Colonic mucosa (tissue), 4 donors: ENCODE results near the gene SPOPL. TPM values are rescaled to one million over a fixed set of nuclear protein-coding genes. Genes with fewer than 3 reads are reported as not detected.

ENCODE experiments used
- DNase-seq: peaks from one replicate; pipeline ENCODE4 v3.0.0-alpha.2; 2020
- H3K27ac ChIP-seq: fragments of 200-600 bp; one replicate; pipeline ENCODE4 v1.8.0; 2021
- H3K27me3 ChIP-seq: fragments of 200-600 bp; one replicate; pipeline ENCODE4 v1.8.0; 2021
- H3K36me3 ChIP-seq: fragments of 200-600 bp; one replicate; pipeline ENCODE4 v1.8.0; 2021
- H3K4me1 ChIP-seq: fragments of 200-600 bp; one replicate; pipeline ENCODE4 v1.8.0; 2021; ENCODE audit warnings: mild to moderate bottlenecking
- H3K4me3 ChIP-seq: fragments of 200-600 bp; one replicate; pipeline ENCODE4 v1.8.0; 2021
- H3K9ac ChIP-seq, 2 donors: one replicate each; pipeline ENCODE4 v1.7.0; 2013; ENCODE audit warnings: control low read depth in 2 of 2, low read depth in 2 of 2, low read length in 2 of 2
- H3K9me3 ChIP-seq: fragments of 200-600 bp; one replicate; pipeline ENCODE4 v1.8.0; 2021
- intact Hi-C: fragments of 100-400 bp; cut with DNase I; formaldehyde crosslinking; loops from one replicate; pipeline ENCODE4 v1.14.1; 2022
- total RNA-seq, 2 donors: library from RNA; stranded (reverse); fragmentation: NEBNext Ultra II Directional in 1 of 2; extraction: Animal tissue kit (Norgen Biotek cat#: 25700) in 1 of 2; gene quantifications; one replicate each; pipeline ENCODE4 v1.2.1, GENCODE V29; 2021
- TF ChIP-seq, protein P1 (sequence below): fragments of 200-600 bp; IDR thresholded peaks from one replicate; pipeline ENCODE4 v1.8.0; 2022; ENCODE audit warnings: antibody characterized with exemption, mild to moderate bottlenecking
- donor health status: healthy.
- donor health status: DM: no; HTN: no; CAD: no.
- donor health status: DM: no; HTN: no; CAD: no.

The SPOPL gene
- total RNA-seq, 2 donors from 2014 or later: 23.5 to 38.0 TPM

DNA sequence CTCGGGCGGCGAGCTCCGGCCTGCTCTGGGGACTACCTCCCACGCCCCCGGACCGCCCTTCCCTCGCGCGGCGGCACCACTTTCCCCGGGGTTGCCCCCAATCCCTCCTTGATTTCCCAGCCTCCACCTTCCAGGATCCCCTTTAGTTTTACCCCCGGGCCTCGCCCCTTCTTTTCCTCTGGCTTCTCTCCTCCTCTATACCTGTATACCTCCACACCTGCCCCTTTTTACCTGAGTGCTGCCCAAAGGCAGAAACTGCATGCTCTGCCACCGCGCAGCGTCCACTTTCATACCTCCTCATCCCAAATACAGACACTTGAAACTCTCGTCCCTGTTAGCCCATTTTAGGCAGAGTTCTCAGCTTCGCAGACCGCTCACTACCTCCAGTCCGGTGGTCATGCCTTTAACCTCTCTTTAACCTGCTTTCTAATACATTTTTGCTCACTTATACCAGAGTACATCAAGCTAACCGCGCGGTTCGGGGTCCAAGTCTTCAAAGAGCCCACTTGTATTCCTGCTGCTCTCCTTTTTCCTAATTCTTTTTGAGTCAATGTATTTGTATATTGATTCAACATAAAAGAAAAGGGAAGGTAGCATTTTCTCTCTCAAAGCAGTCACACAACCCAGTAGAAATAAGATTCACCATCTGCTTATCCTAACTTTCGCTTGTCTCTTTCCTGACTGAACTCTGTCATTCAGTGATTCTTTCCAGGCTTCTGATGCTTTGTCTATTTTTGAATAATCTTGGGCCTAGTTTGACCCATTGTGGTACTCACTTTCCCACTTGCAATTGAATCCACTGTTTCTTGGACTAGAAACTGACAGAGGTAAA, 901 bp downstream of the SPOPL start:
- Histone ChIP-seq H3K9ac (peak overlapping the region; percentile 85 to 91), H3K36me3 (no peaks in the 10 kb centered on the region), H3K4me1 (peaks cover 6% of the 10 kb centered on the region), H3K4me3 (peak overlapping the region; percentile 87), H3K9me3 (no peaks in the 10 kb centered on the region), H3K27me3 (no peaks in the 10 kb centered on the region), H3K27ac (peak overlapping the region; percentile 91)
- TF ChIP-seq, protein P1, sequence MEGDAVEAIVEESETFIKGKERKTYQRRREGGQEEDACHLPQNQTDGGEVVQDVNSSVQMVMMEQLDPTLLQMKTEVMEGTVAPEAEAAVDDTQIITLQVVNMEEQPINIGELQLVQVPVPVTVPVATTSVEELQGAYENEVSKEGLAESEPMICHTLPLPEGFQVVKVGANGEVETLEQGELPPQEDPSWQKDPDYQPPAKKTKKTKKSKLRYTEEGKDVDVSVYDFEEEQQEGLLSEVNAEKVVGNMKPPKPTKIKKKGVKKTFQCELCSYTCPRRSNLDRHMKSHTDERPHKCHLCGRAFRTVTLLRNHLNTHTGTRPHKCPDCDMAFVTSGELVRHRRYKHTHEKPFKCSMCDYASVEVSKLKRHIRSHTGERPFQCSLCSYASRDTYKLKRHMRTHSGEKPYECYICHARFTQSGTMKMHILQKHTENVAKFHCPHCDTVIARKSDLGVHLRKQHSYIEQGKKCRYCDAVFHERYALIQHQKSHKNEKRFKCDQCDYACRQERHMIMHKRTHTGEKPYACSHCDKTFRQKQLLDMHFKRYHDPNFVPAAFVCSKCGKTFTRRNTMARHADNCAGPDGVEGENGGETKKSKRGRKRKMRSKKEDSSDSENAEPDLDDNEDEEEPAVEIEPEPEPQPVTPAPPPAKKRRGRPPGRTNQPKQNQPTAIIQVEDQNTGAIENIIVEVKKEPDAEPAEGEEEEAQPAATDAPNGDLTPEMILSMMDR: no peak
- DNase-seq: no peak
- intact Hi-C loops: no loop called here

DNA sequence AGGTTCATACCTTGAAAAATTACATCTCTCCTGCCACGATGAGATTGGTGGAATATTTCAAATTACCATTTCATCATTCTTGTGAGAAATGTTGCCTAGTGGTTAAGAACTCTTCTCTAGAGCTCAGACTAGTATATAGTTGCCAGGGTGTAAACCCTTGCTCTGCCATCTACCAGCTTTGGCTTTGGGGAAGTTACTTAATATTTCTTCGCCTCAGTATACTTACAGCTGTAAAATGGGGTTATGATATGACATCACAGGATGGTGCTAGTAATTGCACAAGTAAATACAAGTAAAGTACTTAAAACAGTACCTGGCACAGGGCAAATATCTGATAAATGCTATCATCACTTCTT, 1.5 kb downstream of the SPOPL start:
- Histone ChIP-seq H3K27me3 (no peaks in the 10 kb centered on the region), H3K9me3 (no peaks in the 10 kb centered on the region), H3K9ac (peak overlapping the region in 1 of 2 donors; percentile 91), H3K36me3 (no peaks in the 10 kb centered on the region), H3K27ac (peak overlapping the region; percentile 91), H3K4me3 (peak overlapping the region; percentile 87), H3K4me1 (peaks cover 6% of the 10 kb centered on the region)
- intact Hi-C loops: no loop called here
- no peak for DNase-seq
- TF ChIP-seq, protein P1: no peak

DNA sequence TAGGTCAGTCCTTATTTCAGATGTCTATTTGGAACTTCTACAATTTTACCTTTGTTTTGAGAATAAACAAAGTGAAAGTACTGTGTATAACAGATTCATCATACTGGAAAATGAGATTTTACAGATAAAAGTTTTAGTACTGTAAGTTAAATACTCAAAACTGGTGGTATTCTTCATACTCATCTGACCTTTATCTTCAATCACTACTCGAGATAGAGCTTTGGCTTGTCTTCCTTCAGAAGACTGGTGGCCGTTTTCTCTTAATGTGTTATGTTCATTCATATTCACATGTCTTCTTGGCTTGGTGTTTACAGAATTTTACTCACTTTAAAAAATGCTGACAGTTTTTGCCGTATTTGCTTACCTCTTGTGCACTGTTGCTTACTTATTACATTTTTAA, 2.1 kb downstream of the SPOPL start:
- Histone ChIP-seq H3K27me3 (no peaks in the 10 kb centered on the region), H3K27ac (peak overlapping the region; percentile 91), H3K9me3 (no peaks in the 10 kb centered on the region), H3K9ac (peak overlapping the region in 1 of 2 donors; percentile 8), H3K36me3 (no peaks in the 10 kb centered on the region), H3K4me1 (peaks cover 6% of the 10 kb centered on the region), H3K4me3 (peak overlapping the region; percentile 87)
- no peak for DNase-seq
- TF ChIP-seq, protein P1: no peak
- intact Hi-C loops: no loop called here

DNA sequence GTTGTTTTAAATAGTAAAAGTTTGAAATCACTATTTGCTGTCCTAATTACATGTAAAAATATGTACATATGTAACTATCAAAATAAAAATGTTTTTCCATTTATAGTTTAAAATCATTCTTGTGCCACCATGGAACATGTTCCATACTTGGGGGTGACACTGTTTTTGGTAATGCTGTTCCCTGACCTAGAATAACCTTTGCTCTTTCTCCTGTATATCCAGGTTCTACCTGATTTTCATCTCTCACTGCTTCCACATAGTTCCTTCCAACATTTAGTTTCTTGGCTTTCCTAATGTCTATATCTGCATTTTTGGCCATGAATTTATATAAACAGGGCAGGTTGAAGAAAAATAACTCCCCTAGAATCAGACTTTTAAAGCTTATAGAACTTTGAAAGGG, 2.5 kb downstream of the SPOPL start:
- DNase-seq: no peak
- TF ChIP-seq, protein P1: no peak
- Histone ChIP-seq H3K27ac (peak overlapping the region; percentile 13), H3K27me3 (no peaks in the 10 kb centered on the region), H3K9ac (peak overlapping the region in 1 of 2 donors; percentile 61), H3K4me1 (peaks cover 6% of the 10 kb centered on the region), H3K36me3 (no peaks in the 10 kb centered on the region), H3K4me3 (no peak overlapping the region), H3K9me3 (no peaks in the 10 kb centered on the region)
- intact Hi-C loops: no loop called here

DNA sequence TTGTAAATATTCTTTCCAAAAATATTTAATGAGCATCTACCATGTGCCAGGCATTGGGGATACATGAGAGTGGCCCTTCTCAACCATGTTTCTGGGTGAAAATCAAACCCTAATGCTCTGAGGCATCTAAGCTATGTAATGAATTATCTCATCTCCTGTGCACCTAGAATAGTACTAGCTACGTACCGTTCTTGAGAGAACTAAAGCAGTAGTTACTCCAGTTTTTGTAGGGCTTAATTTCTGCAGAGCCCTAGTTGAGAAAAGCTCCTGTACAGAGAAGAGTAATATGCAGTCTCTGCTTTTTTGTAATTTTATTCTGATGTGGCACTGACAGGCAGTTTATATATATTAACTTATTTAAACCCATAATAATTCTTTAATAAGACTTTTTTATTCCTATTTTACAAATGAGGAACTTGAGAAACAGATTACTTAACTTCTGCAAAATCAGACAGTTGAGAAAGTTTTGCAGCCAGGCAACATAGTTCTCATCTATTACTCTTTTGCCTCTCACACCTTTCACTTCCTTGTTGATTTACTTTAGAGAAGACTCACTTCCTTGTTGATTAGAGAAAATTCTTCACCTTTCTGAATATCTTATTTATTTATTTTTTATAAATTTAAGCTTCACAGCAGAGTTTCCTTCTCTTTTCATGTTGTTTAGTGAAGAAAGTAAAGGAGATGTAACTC, 3.1 kb downstream of the SPOPL start:
- peaks cover 6% of the 10 kb centered on the region for H3K4me1 ChIP-seq
- H3K9ac ChIP-seq: peak overlapping the region in 1 of 2 donors; percentile 61
- no peak for DNase-seq
- peak overlapping the region; percentile 13 for H3K27ac ChIP-seq
- H3K27me3 ChIP-seq: no peaks in the 10 kb centered on the region
- intact Hi-C loops: no loop called here
- TF ChIP-seq, protein P1: no peak
- H3K4me3 ChIP-seq: no peak overlapping the region
- no peaks in the 10 kb centered on the region for H3K9me3 ChIP-seq
- no peaks in the 10 kb centered on the region for H3K36me3 ChIP-seq
